ENCODE results near the gene SIK2. TPM values are rescaled to one million over a fixed set of nuclear protein-coding genes. Genes with fewer than 3 reads are reported as not detected.

The SIK2 gene
- total RNA-seq, 2 experiments from 2014 or later = 8.9 to 10.2 TPM

DNA sequence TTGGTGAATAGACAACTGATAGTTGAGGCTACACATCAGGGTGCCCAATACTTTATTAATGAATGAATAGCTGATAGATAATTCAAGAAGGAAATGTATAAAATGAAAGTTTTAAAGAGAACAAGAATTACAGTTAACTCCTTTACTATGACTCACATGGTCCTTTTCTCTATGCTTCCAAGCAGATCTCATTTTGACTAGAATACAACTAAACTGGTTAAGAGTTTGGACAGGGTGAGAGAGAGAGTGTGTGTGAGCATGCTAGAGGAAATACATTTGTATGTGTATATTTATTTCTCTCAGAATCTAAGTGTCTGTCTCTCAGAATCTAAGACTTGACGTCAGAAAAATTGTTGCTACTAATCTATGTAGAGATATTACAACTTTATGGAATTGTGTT lies 66.7 kb downstream of the SIK2 start:
- ATAC-seq = no peak
- H3K4me1 Mint-ChIP-seq (ENCODE audit: low read depth) = peaks cover 9% of the 10 kb centered on the region
- H3K36me3 Mint-ChIP-seq (ENCODE audit: low read depth) = peaks cover 5% of the 10 kb centered on the region
- no peak overlapping the region for H3K27ac Mint-ChIP-seq
- no peak for DNase-seq
- H3K4me3 Mint-ChIP-seq = no peak overlapping the region
- CTCF ChIA-PET = interaction anchor here (2.0 kb wide), 1 partner anchor 8 kb away, joined by 6 read pairs; no protein-coding TSS in a partner anchor
- no peaks in the 10 kb centered on the region for H3K27me3 Mint-ChIP-seq (ENCODE audit: low read depth)
- POLR2A ChIA-PET = no interaction called here
- H3K9me3 Mint-ChIP-seq (ENCODE audit: insufficient read depth) = no peaks in the 10 kb centered on the region

DNA sequence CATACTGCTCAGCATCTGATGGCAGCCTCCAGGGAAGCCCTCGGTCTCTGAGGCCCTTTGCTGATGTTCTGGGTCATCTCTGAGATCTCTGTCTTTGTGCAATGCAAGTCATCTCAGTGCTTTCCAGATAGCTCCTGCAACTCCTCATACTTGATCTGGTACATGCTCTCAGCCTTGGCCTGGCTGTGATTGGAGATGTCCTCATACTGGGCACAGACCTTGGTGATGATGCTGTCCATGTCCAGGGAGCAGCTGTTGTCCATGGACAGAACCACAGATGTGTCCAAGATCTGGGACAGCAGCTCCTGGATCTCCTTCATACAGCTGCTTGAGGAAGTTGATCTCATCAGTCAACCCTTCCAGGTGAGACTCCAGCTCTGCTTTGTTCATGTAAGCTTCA lies 69.1 kb downstream of the SIK2 start:
- CTCF ChIA-PET = interaction anchor here (1.3 to 2.0 kb wide), 3 partner anchors 10 to 21 kb away, joined by 5 to 7 read pairs (median 6); no protein-coding TSS in a partner anchor
- H3K36me3 Mint-ChIP-seq (ENCODE audit: low read depth) = peaks cover 11% of the 10 kb centered on the region
- peaks cover 9% of the 10 kb centered on the region for H3K4me1 Mint-ChIP-seq (ENCODE audit: low read depth)
- no peak overlapping the region for H3K27ac Mint-ChIP-seq
- DNase-seq (no peak), ATAC-seq (no peak)
- no peaks in the 10 kb centered on the region for H3K9me3 Mint-ChIP-seq (ENCODE audit: insufficient read depth)
- H3K27me3 Mint-ChIP-seq (ENCODE audit: low read depth) = no peaks in the 10 kb centered on the region
- H3K4me3 Mint-ChIP-seq = no peak overlapping the region
- POLR2A ChIA-PET = interaction anchor here (0.8 kb wide), 1 partner anchor 9 kb away, joined by 3 read pairs; no protein-coding TSS in a partner anchor

DNA sequence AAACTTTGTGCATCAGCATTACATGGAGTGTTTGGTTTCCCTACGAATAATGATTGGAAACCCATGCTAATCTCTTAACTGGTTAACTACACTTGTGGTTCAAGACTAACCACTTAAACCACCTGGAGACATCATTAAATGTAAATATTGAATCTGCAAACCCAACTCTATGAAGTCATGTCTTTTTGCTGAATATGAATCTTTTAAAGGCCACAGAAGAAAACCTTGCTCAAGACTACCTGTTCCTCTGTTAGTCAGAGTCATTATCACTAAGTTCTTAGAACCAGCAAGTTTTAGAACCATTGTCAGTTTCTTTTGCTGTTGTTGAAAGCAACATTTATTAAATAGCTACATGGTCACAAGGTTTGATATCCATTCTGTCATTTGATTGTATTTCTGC lies 70.7 kb downstream of the SIK2 start:
- Mint-ChIP-seq H3K4me1 (ENCODE audit: low read depth) (peaks cover 9% of the 10 kb centered on the region), H3K36me3 (ENCODE audit: low read depth) (peaks cover 11% of the 10 kb centered on the region), H3K27me3 (ENCODE audit: low read depth) (no peaks in the 10 kb centered on the region), H3K27ac (no peak overlapping the region), H3K4me3 (no peak overlapping the region), H3K9me3 (ENCODE audit: insufficient read depth) (no peaks in the 10 kb centered on the region)
- ATAC-seq (no peak), DNase-seq (no peak)
- ChIA-PET CTCF (interaction anchor here (1.0 to 1.4 kb wide), 2 partner anchors 44 to 68 kb away, joined by 3 read pairs; no protein-coding TSS in a partner anchor), POLR2A (no interaction called here)

DNA sequence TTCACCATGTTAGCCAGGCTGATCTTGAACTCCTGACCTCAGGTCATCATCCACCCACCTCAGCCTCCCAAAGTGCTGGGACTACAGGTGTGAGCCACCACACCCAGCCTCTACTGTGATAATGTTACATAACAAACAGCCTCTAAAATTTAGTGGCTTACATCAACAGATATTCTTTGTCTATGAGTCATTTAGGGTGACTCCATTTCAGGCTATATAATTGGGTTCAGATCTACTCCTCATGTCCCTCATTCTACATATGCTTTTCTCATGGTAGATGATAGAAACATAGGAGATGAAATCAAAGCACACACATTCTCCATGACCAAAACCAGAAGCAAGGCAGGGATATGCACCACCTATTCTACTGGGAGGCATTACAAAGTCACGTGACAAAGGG lies 72.7 kb downstream of the SIK2 start:
- H3K27ac Mint-ChIP-seq = no peak overlapping the region
- POLR2A ChIA-PET = no interaction called here
- no peaks in the 10 kb centered on the region for H3K27me3 Mint-ChIP-seq (ENCODE audit: low read depth)
- peaks cover 9% of the 10 kb centered on the region for H3K4me1 Mint-ChIP-seq (ENCODE audit: low read depth)
- peaks cover 11% of the 10 kb centered on the region for H3K36me3 Mint-ChIP-seq (ENCODE audit: low read depth)
- no peaks in the 10 kb centered on the region for H3K9me3 Mint-ChIP-seq (ENCODE audit: insufficient read depth)
- DNase-seq (no peak), ATAC-seq (no peak)
- CTCF ChIA-PET = interaction anchor here (1.1 kb wide), 1 partner anchor 71 kb away, joined by 4 read pairs; no protein-coding TSS in a partner anchor
- H3K4me3 Mint-ChIP-seq = no peak overlapping the region

DNA sequence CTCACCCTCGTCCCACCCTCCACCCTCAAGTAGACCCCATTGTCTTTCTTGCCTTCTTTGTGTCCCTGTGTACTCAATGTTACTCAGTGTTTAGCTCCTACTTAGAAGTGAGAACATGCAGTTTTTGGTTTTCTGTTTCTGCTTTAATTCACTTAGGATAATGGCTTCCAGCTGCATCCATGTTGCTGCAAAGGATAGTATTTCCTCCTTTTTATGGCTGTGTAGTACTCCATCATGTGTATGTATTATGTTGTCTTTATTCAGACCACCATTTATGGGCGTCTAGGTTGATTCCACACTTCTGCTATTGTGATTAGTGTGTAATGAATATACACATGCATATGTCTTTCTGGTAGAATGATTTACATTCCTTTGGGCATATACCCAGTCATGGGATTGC lies 73.6 kb downstream of the SIK2 start:
- Mint-ChIP-seq H3K4me3 (no peak overlapping the region), H3K4me1 (ENCODE audit: low read depth) (peaks cover 9% of the 10 kb centered on the region), H3K27me3 (ENCODE audit: low read depth) (no peaks in the 10 kb centered on the region), H3K27ac (no peak overlapping the region), H3K36me3 (ENCODE audit: low read depth) (peaks cover 11% of the 10 kb centered on the region), H3K9me3 (ENCODE audit: insufficient read depth) (no peaks in the 10 kb centered on the region)
- DNase-seq (no peak), ATAC-seq (no peak)
- ChIA-PET CTCF (interaction anchor here (1.1 kb wide), 1 partner anchor 72 kb away, joined by 4 read pairs; no protein-coding TSS in a partner anchor), POLR2A (no interaction called here)

DNA sequence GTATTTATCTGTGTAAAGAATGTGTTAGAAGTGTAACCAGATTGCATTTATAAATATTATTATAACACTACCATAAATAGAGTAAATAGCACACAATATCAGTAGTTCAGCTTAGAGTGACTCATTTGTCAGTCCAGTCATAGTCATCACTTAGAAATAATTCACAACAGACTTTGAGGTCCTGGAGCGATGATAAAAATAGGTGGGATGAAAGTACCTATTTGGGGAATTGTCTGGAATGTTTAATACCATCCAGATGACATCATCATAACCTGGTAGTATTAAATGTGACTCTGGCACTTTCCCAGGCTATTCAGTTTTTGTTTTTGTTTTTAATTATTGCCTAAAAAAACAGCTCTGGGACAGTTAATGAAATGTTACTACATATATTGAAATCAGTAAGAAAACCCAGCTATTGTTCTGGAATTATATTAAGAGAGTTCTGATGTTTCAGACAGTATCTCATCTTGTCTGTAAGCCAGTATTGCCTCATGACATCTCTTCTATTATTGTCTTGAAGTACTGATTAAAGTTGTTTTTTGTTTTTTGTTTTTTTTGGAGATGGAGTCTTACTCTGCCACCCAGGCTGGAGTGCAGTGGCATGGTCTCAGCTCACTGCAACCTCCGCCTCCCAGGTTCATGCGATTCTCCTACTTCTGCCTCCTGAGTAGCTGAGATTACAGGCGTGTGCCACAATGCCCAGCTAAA lies 74.8 kb downstream of the SIK2 start:
- Mint-ChIP-seq H3K9me3 (ENCODE audit: insufficient read depth) (no peaks in the 10 kb centered on the region), H3K36me3 (ENCODE audit: low read depth) (peaks cover 11% of the 10 kb centered on the region), H3K4me3 (no peak overlapping the region), H3K27me3 (ENCODE audit: low read depth) (no peaks in the 10 kb centered on the region), H3K27ac (no peak overlapping the region), H3K4me1 (ENCODE audit: low read depth) (peaks cover 9% of the 10 kb centered on the region)
- CTCF ChIA-PET = no interaction called here
- ATAC-seq (no peak), DNase-seq (no peak)
- POLR2A ChIA-PET = no interaction called here

DNA sequence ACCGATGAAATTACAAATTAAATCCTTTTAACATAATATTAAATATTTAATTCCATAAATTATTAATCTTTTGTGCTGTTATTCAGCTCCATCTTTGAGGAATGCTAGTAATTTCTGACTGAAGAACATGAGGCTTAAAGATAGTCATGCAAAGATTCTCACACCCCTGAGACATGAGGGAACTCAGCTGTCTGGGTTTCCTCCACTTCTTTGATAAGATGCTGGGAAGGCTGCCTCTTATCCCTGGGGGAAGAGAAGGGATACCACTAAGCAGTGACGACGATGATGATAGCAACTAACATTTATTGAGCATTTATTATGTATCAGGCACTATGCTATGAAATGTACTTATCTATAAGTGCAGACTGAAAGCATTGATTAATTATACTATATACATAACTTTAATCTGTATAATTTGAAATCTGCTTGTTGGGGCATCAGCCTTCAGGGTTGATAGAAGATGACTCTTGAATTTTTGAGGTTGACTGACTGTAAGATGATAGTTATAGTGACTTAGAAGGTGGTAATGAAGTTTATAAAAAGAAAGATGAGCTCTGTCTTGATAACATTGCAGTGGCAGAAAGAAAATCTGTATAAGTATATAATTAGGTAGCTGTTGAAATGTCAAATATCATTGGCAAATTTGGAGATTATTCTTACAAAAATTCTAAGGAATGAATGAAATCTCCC lies 78.4 kb downstream of the SIK2 start:
- H3K4me1 Mint-ChIP-seq (ENCODE audit: low read depth) = no peaks in the 10 kb centered on the region
- DNase-seq = no peak
- ATAC-seq = no peak
- H3K27me3 Mint-ChIP-seq (ENCODE audit: low read depth) = no peaks in the 10 kb centered on the region
- CTCF ChIA-PET = interaction anchor here (1.3 to 1.7 kb wide), 2 partner anchors 10 to 44 kb away, joined by 3 to 5 read pairs; no protein-coding TSS in a partner anchor
- peaks cover 6% of the 10 kb centered on the region for H3K36me3 Mint-ChIP-seq (ENCODE audit: low read depth)
- POLR2A ChIA-PET = interaction anchor here (1.0 kb wide), 1 partner anchor 9 kb away, joined by 3 read pairs; no protein-coding TSS in a partner anchor
- no peak overlapping the region for H3K4me3 Mint-ChIP-seq
- no peaks in the 10 kb centered on the region for H3K9me3 Mint-ChIP-seq (ENCODE audit: insufficient read depth)
- H3K27ac Mint-ChIP-seq = no peak overlapping the region

DNA sequence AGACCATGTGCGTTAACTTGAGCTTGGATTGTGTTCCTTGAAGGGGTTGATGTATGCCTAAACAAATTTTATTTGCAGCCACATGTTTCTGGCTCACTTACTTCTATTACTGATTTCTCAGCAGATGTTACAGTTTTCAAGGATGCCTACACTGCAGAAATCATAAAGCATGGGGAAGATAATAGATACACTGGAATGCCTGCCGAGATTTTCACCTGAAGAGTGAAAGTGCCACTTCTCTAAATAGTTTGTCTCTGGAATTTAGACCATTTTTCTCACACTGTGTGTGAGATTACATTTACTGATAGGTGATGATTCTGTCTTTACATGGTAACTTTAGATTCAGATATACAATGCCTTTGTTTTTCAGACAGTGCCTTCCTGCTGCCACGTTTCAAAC lies 81.6 kb downstream of the SIK2 start:
- Mint-ChIP-seq H3K9me3 (ENCODE audit: insufficient read depth) (no peaks in the 10 kb centered on the region), H3K4me3 (no peak overlapping the region), H3K4me1 (ENCODE audit: low read depth) (no peaks in the 10 kb centered on the region), H3K27ac (no peak overlapping the region), H3K36me3 (ENCODE audit: low read depth) (peaks cover 4% of the 10 kb centered on the region), H3K27me3 (ENCODE audit: low read depth) (no peaks in the 10 kb centered on the region)
- DNase-seq = no peak
- ChIA-PET POLR2A (interaction anchor here (0.6 to 0.7 kb wide), 2 partner anchors 13 to 20 kb away, joined by 3 read pairs; no protein-coding TSS in a partner anchor), CTCF (no interaction called here)
- no peak for ATAC-seq

DNA sequence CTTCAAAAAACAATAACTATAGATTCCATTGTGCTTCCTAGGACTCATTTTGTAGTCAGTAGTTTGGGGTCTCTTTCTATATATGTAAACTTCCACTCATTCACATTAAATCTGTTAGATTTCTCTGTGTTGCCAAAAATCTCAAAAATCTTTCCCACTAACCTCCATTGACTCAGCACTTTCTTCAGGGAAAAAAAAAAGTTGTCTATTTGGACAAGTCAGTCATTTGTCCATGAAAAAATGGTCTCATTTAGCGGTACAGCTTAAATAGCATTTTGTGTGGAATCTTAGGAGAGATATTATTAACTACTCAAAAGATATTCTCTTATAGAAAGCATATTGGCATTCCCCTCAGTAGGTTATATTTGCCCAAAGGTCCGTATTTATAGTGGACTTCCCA lies 82.0 kb downstream of the SIK2 start:
- no peak overlapping the region for H3K27ac Mint-ChIP-seq
- no peaks in the 10 kb centered on the region for H3K4me1 Mint-ChIP-seq (ENCODE audit: low read depth)
- no peak for ATAC-seq
- ChIA-PET CTCF (no interaction called here), POLR2A (interaction anchor here (0.7 kb wide), 1 partner anchor 13 kb away, joined by 3 read pairs; no protein-coding TSS in a partner anchor)
- no peak for DNase-seq
- peaks cover 4% of the 10 kb centered on the region for H3K36me3 Mint-ChIP-seq (ENCODE audit: low read depth)
- H3K4me3 Mint-ChIP-seq = no peak overlapping the region
- no peaks in the 10 kb centered on the region for H3K27me3 Mint-ChIP-seq (ENCODE audit: low read depth)
- no peaks in the 10 kb centered on the region for H3K9me3 Mint-ChIP-seq (ENCODE audit: insufficient read depth)

DNA sequence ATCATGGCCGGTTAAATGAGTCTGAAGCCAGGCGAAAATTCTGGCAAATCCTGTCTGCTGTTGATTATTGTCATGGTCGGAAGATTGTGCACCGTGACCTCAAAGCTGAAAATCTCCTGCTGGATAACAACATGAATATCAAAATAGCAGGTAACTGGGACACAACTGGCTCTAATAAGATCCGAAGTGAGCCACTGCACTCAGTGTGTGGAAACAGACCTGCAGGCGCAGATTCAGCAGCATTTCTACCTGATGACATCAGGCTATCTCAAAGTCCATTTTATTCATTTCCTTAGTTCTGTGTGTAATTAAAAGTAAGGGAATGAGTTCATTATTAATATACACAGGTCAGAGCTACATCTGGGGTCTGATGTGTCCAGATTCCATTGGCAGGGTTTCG lies 85.8 kb downstream of the SIK2 start:
- POLR2A ChIA-PET = no interaction called here
- no peak for DNase-seq
- Mint-ChIP-seq H3K36me3 (ENCODE audit: low read depth) (peaks cover 9% of the 10 kb centered on the region), H3K9me3 (ENCODE audit: insufficient read depth) (no peaks in the 10 kb centered on the region), H3K4me3 (no peak overlapping the region), H3K4me1 (ENCODE audit: low read depth) (no peaks in the 10 kb centered on the region), H3K27me3 (ENCODE audit: low read depth) (no peaks in the 10 kb centered on the region), H3K27ac (no peak overlapping the region)
- CTCF ChIA-PET = no interaction called here
- no peak for ATAC-seq

DNA sequence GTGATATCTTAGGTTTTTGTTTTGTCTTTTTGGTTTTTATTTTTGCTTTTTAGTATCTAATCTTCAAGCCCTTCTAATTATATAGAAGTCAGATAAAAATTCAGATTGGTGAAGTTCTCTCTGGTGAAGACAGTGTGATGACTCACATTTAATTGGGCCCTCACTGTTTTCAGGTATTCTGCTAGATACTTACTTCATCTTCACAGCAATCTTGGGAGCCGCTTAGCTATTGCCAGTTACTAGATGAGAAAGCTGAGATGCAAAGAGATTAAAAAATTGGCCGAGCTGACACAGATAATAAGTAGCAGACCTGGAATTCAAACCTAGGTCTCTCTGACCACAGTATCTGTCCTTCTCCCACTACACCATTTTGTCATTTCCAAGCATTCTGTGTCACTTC lies 88.9 kb downstream of the SIK2 start:
- H3K4me1 Mint-ChIP-seq (ENCODE audit: low read depth) = no peaks in the 10 kb centered on the region
- DNase-seq = no peak
- POLR2A ChIA-PET = no interaction called here
- no peaks in the 10 kb centered on the region for H3K9me3 Mint-ChIP-seq (ENCODE audit: insufficient read depth)
- H3K27ac Mint-ChIP-seq = no peak overlapping the region
- H3K27me3 Mint-ChIP-seq (ENCODE audit: low read depth) = no peaks in the 10 kb centered on the region
- peaks cover 9% of the 10 kb centered on the region for H3K36me3 Mint-ChIP-seq (ENCODE audit: low read depth)
- ATAC-seq = no peak
- no peak overlapping the region for H3K4me3 Mint-ChIP-seq
- CTCF ChIA-PET = interaction anchor here (1.3 kb wide), 1 partner anchor 86 kb away, joined by 4 read pairs; no protein-coding TSS in a partner anchor

DNA sequence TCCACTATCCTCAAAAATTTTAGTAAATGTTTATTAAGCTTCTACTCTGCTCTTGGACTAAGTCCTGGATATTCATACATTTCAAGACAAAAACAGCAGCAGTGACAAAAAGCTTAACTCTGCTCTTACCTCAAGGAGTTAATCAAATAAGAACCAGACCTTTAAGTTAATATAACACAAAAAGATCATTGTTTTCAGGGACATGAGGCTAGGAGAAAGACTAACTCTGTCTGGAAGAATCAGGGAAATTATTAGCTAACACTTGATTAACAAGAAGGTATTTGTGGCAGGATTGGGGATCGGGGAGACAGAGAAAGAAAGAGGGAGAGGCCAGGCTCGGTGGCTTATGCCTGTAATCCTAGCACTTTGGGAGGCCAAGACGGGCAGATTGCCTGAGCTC lies 89.5 kb downstream of the SIK2 start:
- no peak overlapping the region for H3K27ac Mint-ChIP-seq
- CTCF ChIA-PET = interaction anchor here (1.3 kb wide), 1 partner anchor 86 kb away, joined by 4 read pairs; no protein-coding TSS in a partner anchor
- no peaks in the 10 kb centered on the region for H3K4me1 Mint-ChIP-seq (ENCODE audit: low read depth)
- no peak for ATAC-seq
- DNase-seq = no peak
- H3K4me3 Mint-ChIP-seq = no peak overlapping the region
- H3K27me3 Mint-ChIP-seq (ENCODE audit: low read depth) = no peaks in the 10 kb centered on the region
- peaks cover 9% of the 10 kb centered on the region for H3K36me3 Mint-ChIP-seq (ENCODE audit: low read depth)
- no peaks in the 10 kb centered on the region for H3K9me3 Mint-ChIP-seq (ENCODE audit: insufficient read depth)
- POLR2A ChIA-PET = no interaction called here
